Activated T-cell treated with anti-CD3 and anti-CD28 coated beads, Interleukin-2, amount 50 U/mL, for 24 hours (primary cell): ENCODE data around the gene TTC28.

Source experiments
- DNase-seq: peaks from one replicate; pipeline ENCODE4 v3.0.0-alpha.2; 2020
- H3K27ac Mint-ChIP-seq: 2 replicates; pipeline ENCODE4 v1.8.0; 2020; ENCODE audit warnings: mild to moderate bottlenecking, mixed read lengths
- H3K27me3 Mint-ChIP-seq: 2 replicates; pipeline ENCODE4 v1.8.0; 2020; ENCODE audit warnings: mixed read lengths
- H3K36me3 Mint-ChIP-seq: 2 replicates; pipeline ENCODE4 v1.8.0; 2020; ENCODE audit warnings: low read depth, mixed read lengths
- H3K4me1 Mint-ChIP-seq: 2 replicates; pipeline ENCODE4 v1.8.0; 2020; ENCODE audit warnings: low read depth, mixed read lengths
- H3K4me3 Mint-ChIP-seq: 2 replicates; pipeline ENCODE4 v1.8.0; 2020; ENCODE audit warnings: mild to moderate bottlenecking, moderate library complexity, mixed read lengths
- H3K9me3 Mint-ChIP-seq: 2 replicates; pipeline ENCODE4 v1.8.0; 2020; ENCODE audit warnings: mixed read lengths

The TTC28 gene

DNA sequence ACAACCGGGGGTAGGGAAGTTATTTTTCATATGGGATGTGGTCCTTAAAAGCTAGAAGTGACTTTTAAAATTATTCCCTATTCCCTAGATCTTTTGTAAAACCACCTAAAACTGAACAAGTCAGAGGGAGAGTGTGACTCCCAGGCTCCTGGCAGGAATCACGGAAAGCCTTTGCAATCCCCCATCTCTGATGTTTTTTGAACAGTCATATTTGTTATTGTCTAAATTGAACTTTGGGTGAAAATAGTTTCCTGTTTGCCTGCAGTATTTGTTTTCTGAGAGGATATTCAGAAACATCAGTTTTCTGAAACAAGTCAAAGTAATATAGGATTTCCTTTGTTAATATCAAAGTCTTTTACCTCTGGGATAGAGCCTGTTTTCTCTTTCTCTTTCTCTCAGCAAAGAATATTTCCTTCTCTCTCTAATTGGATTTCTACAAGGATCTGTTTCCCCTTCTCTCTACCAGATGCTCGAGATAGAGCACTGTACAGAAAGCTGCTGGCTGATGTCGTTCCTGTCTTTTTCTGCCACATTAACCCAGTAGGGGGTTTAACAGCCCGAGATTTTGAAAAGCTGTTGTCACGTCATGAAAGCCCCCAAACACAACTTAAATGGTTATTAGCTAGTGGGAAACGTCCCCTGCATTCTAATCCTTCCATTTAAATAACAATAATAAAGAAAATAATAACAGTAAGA lies 628.4 kb downstream of the TTC28 start:
- H3K4me3 Mint-ChIP-seq = no peak overlapping the region
- H3K27ac Mint-ChIP-seq = no peak overlapping the region
- H3K36me3 Mint-ChIP-seq = no peaks in the 10 kb centered on the region
- H3K9me3 Mint-ChIP-seq = no peaks in the 10 kb centered on the region
- H3K4me1 Mint-ChIP-seq = no peaks in the 10 kb centered on the region
- DNase-seq = no peak
- H3K27me3 Mint-ChIP-seq = no peaks in the 10 kb centered on the region

GRCh38 chr22:28048529-28048928 lies 631.1 kb downstream of the TTC28 start:
- no peaks in the 10 kb centered on the region for H3K36me3 Mint-ChIP-seq
- H3K4me1 Mint-ChIP-seq = no peaks in the 10 kb centered on the region
- no peaks in the 10 kb centered on the region for H3K27me3 Mint-ChIP-seq
- no peak for DNase-seq
- no peak overlapping the region for H3K27ac Mint-ChIP-seq
- H3K9me3 Mint-ChIP-seq = no peaks in the 10 kb centered on the region
- no peak overlapping the region for H3K4me3 Mint-ChIP-seq

DNA sequence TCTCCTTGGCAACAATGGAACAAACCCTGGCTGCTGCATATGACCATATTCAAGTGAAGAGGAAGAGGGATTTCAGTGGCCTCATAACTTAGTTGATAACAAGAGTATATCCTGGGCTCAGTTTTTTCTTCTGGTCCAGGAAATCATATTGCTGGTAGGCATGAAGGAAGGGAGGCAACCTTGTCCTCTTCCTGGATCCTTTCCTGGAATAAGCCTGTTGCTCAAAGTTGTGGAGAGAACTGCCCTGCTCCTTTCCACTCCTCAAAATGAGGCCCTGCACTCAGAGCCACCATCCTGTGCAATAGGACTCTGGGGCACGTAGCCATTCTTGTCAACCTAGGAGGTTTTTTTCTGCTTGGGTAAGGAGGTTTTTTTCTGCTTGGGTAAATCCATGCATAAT lies 631.9 kb downstream of the TTC28 start:
- no peak for DNase-seq
- Mint-ChIP-seq H3K27me3 (no peaks in the 10 kb centered on the region), H3K9me3 (no peaks in the 10 kb centered on the region), H3K27ac (no peak overlapping the region), H3K4me3 (no peak overlapping the region), H3K4me1 (no peaks in the 10 kb centered on the region), H3K36me3 (no peaks in the 10 kb centered on the region)

DNA sequence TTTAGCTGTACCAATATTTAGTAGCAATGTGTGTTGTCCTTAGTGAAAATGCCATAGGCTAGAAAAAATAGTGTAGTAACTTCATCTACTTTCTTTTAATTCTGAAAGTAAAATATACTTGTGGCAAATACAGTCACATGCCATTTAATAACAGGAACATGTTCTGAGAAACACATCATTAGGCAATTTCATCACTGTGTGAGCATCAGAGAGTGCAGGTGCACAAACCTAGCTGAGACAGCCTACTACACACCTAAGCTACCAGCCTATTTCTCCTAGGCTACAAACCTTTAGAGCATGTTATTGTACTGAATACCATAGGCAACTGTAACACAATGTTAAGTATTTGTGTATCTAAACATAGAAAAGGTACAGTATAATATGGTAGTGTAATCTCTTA lies 633.5 kb downstream of the TTC28 start:
- DNase-seq = no peak
- no peaks in the 10 kb centered on the region for H3K9me3 Mint-ChIP-seq
- no peaks in the 10 kb centered on the region for H3K27me3 Mint-ChIP-seq
- no peaks in the 10 kb centered on the region for H3K4me1 Mint-ChIP-seq
- no peak overlapping the region for H3K27ac Mint-ChIP-seq
- H3K36me3 Mint-ChIP-seq = no peaks in the 10 kb centered on the region
- H3K4me3 Mint-ChIP-seq = no peak overlapping the region

GRCh38 chr22:28044546-28045173 lies 635.0 kb downstream of the TTC28 start:
- no peaks in the 10 kb centered on the region for H3K36me3 Mint-ChIP-seq
- H3K4me3 Mint-ChIP-seq = no peak overlapping the region
- H3K9me3 Mint-ChIP-seq = no peaks in the 10 kb centered on the region
- no peaks in the 10 kb centered on the region for H3K27me3 Mint-ChIP-seq
- no peak for DNase-seq
- no peaks in the 10 kb centered on the region for H3K4me1 Mint-ChIP-seq
- no peak overlapping the region for H3K27ac Mint-ChIP-seq

DNA sequence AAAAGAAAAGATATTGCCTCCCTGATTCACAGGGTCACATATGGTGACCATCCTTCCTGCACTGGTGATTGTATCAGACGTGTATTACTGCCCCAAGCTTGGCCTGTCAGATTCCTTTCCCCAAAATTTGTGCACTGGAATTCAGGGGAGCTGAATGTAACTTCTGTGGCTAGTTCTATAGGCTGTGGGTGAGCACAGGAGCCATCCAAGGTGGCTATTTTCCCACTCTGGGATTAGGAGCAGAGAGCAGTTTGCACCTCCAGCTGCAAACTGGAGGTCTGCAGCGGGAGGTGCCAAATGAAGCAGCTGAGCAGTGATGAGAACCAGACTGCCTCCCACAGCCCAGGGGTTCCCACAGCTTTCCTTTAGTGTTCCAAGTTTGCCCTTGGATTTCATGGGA lies 636.4 kb downstream of the TTC28 start:
- Mint-ChIP-seq H3K9me3 (no peaks in the 10 kb centered on the region), H3K4me1 (no peaks in the 10 kb centered on the region), H3K36me3 (no peaks in the 10 kb centered on the region), H3K27ac (no peak overlapping the region), H3K27me3 (no peaks in the 10 kb centered on the region), H3K4me3 (no peak overlapping the region)
- DNase-seq = no peak

DNA sequence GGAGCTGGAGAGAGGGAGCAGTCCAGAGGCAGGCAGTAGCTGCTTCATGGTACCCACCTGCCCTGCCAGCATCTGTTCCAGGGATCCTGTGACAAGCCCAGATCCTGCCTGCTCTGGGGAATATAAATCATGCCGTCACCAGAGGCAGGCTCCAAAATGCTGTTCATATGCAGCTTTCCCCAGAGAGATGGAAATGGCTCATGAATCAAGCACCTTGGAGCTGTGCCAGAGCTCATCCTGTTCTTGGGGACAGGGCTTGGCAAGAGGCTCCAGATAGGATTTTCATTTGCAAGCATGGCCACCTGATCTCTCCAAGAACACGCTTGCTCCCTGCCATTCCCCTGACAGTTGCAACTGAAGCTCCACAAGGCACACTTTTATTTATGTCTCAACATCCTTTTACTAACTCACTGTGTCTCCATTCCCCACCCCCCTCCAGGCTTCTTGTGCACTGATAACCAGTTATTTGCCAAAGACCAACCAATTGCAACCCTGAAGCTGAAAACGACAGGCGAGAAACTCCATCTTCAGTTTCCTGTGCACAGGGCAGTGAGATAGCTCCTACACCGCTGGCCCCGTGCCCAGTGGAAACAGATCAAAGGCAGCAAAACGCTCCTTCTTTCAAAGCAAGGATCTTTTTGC lies 644.8 kb downstream of the TTC28 start:
- Mint-ChIP-seq H3K9me3 (no peaks in the 10 kb centered on the region), H3K4me3 (no peak overlapping the region), H3K4me1 (peaks cover 12% of the 10 kb centered on the region), H3K27me3 (peaks cover 10% of the 10 kb centered on the region), H3K36me3 (no peaks in the 10 kb centered on the region), H3K27ac (no peak overlapping the region)
- DNase-seq = no peak

- Mint-ChIP-seq H3K9me3 (no peaks in the 10 kb centered on the region), H3K4me1 (peaks cover 12% of the 10 kb centered on the region), H3K36me3 (no peaks in the 10 kb centered on the region), H3K4me3 (no peak overlapping the region), H3K27ac (no peak overlapping the region), H3K27me3 (peaks cover 10% of the 10 kb centered on the region)
- no peak for DNase-seq
These were observed 645.4 kb downstream of the TTC28 start for GRCh38 chr22:28034145-28034759.

- no peak overlapping the region for H3K27ac Mint-ChIP-seq
These were observed 646.8 kb downstream of the TTC28 start for GRCh38 chr22:28032861-28033260.

GRCh38 chr22:28031383-28031922 lies 648.2 kb downstream of the TTC28 start:
- Mint-ChIP-seq H3K4me3 (no peak overlapping the region), H3K9me3 (no peaks in the 10 kb centered on the region), H3K27me3 (peaks cover 5% of the 10 kb centered on the region), H3K4me1 (peaks cover 12% of the 10 kb centered on the region), H3K36me3 (no peaks in the 10 kb centered on the region), H3K27ac (no peak overlapping the region)
- DNase-seq = no peak

More at GRCh38 chr22:28032861-28033260, 646.8 kb downstream of the TTC28 start:
- Mint-ChIP-seq H3K4me3 (no peak overlapping the region), H3K9me3 (no peaks in the 10 kb centered on the region), H3K27me3 (peaks cover 9% of the 10 kb centered on the region), H3K4me1 (peaks cover 12% of the 10 kb centered on the region), H3K36me3 (no peaks in the 10 kb centered on the region)
- DNase-seq = no peak

DNA sequence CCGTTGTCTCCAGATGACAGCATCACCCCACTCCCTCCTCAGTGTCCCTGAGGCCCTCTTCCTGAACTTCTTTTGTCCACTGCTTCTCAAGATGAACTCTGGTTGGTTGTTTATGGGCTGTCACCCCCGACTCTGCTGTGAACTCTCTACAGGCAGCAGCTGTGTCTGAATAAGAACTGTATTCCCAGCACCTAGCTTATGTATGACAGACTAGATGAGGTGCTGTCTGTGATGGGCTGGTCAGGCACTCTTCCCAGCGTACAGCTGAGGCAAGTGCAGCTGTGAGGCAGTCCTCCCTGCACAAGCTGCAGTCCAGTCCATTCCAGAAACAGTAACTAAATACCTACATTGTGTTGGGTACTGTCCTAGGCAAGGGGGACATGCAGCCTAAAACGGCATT lies 649.2 kb downstream of the TTC28 start:
- H3K4me1 Mint-ChIP-seq = peaks cover 7% of the 10 kb centered on the region
- H3K36me3 Mint-ChIP-seq = no peaks in the 10 kb centered on the region
- H3K27ac Mint-ChIP-seq = no peak overlapping the region
- H3K9me3 Mint-ChIP-seq = no peaks in the 10 kb centered on the region
- H3K4me3 Mint-ChIP-seq = no peak overlapping the region
- H3K27me3 Mint-ChIP-seq = peaks cover 5% of the 10 kb centered on the region
- DNase-seq = no peak

DNA sequence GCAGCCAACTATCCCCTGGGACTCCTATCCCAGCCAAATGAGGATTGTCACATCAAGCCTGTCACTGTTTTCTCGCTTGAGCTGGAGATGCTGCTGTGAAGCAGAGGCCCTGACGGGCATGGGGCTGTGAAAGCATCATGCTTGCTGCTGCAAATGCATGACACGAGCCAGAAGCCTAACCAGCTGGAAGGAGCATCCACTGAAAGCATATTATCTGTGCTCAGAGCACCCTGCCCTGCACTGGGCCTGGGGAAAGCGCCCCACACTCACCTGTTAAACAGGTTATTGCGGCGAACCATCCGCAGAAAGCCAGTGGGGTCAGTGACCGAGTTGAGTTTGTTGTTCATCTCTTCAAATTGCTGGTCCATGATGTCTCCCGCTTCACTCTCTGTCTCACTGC lies 649.7 kb downstream of the TTC28 start:
- no peak overlapping the region for H3K27ac Mint-ChIP-seq
- no peak overlapping the region for H3K4me3 Mint-ChIP-seq
- H3K4me1 Mint-ChIP-seq = peaks cover 2% of the 10 kb centered on the region
- no peak for DNase-seq
- no peaks in the 10 kb centered on the region for H3K9me3 Mint-ChIP-seq
- H3K36me3 Mint-ChIP-seq = no peaks in the 10 kb centered on the region
- H3K27me3 Mint-ChIP-seq = peaks cover 5% of the 10 kb centered on the region

DNA sequence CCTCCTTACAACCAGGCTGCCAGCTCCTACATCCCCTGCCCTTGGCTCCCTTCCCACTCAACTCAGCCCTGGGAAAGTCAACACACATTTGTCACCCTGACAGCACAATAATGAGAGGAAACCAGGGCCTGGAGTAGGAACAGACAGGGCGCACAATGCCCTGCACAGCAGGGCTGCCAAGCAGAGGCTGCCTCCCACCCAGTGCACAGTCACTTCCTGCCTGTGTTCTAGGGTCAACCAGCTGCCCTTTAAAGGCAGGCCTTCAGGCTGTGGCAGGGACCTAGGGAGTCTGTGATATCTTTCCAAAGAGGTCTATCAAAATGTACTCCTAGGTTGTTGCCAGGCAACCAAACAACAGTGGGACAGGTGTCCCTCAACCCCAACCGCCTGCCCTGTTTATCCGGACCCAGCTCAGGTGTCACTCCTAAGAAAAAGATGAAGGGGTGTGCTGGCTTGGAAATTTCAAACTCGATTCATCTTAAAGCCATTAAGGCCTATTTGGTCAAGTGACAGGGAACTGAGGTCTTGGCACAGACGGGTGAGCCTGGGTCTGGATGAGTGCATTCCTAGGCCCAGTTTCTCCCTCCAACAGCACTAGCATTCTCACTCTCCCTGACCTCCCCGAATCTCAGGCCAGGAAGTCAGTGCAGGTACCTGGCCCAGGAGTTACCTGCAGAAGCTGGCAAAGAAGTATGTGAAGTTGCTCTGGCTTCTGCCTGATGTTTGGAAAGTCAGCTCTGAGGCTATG lies 650.3 kb downstream of the TTC28 start:
- DNase-seq = no peak
- H3K36me3 Mint-ChIP-seq = no peaks in the 10 kb centered on the region

More for the DNA sequence above, 650.3 kb downstream of the TTC28 start:
- no peak overlapping the region for H3K4me3 Mint-ChIP-seq
- H3K9me3 Mint-ChIP-seq = no peaks in the 10 kb centered on the region
- no peaks in the 10 kb centered on the region for H3K4me1 Mint-ChIP-seq
- H3K27me3 Mint-ChIP-seq = peaks cover 2% of the 10 kb centered on the region
- no peak overlapping the region for H3K27ac Mint-ChIP-seq
